Pons (tissue), 1 donor: Measurements from ENCODE around the gene IGFBP2.

Experiments used
- DNase-seq: peaks from one replicate; pipeline ENCODE4 v3.0.0-alpha.2; 2016; ENCODE audit warnings: low spot score

IGFBP2 gene

GRCh38 chr2:216637472-216637871 lies 4.3 kb downstream of the IGFBP2 start:
- DNase-seq, result no peak

GRCh38 chr2:216643986-216644659 lies 10.9 kb downstream of the IGFBP2 start:
- DNase-seq, result no peak

DNA sequence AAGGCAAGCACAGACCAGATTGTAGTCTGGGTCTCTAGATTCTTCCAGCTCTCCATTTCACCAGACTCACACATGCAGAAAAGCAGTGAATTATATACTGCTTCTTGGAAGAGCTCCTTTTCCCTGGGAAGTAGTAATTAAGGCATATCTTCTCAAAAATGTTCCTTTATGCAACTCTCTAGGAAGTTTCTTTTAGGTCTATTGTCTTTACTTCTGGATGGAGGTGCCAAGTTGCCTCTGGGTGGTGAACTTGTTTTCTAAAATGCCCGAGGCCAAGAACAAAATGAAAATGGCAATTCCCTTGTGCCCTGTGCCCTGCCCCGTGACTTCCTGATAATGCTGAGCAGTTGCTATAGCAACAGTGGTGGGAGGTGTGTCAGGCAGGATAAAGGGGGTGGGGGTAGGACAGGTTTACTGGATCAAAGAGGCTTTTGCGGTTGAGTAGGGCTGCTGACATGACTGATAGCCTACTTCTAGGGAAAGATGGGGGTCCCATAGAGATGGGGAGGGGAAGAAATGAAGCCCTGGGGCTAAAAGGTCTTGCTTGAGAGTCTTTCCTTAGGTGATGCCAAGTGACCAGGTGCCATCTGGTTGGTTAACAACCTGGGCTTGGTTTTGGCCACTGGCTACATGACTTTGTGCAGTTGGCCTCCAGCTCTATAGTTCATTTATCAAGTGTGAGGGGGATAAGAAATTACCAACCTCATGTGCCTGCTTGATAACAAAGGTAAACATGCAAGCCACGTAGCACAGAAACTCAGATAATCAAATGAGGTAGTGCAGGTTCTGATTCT lies 11.8 kb downstream of the IGFBP2 start:
- no peak for DNase-seq

DNA sequence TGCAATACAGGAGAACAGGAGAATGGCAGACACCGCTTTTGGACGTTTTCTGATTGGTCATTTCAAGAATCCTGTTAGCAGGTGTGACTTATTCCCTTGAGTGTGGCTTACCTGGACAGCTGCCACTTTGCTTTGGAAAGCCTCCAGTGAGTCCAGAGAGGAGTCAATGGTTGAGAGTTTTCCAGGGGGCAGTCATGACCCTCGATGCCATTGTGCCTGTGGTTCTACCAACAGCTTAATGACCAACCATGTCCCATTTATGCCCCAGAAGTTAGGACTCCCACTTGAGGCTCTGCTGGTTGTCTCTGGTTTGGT lies 12.4 kb downstream of the IGFBP2 start:
- DNase-seq, result no peak

- DNase-seq, result no peak
These were observed 12.9 kb downstream of the IGFBP2 start for GRCh38 chr2:216646116-216646515.

GRCh38 chr2:216648105-216648504 lies 14.9 kb downstream of the IGFBP2 start:
- DNase-seq, result no peak

DNA sequence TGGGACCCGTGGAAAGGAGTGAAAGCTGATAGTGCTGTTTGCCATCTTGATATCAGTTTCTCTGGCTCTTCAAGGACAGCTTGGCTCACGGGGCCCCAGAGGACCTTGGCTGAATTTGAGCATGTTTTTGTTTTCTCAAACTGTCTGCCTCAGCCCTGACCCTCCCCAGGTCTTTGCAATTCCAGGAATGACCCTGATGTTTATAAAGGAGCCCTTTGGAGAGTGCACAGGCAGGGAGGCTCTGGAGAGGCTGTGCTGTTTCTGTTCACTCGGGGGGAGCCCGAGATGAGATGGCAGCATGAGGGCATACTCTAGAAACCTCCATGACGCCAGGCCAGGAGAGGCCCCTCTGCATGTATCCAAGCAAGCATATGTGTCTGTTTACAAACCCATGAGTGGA lies 16.4 kb downstream of the IGFBP2 start:
- DNase-seq, result no peak

DNA sequence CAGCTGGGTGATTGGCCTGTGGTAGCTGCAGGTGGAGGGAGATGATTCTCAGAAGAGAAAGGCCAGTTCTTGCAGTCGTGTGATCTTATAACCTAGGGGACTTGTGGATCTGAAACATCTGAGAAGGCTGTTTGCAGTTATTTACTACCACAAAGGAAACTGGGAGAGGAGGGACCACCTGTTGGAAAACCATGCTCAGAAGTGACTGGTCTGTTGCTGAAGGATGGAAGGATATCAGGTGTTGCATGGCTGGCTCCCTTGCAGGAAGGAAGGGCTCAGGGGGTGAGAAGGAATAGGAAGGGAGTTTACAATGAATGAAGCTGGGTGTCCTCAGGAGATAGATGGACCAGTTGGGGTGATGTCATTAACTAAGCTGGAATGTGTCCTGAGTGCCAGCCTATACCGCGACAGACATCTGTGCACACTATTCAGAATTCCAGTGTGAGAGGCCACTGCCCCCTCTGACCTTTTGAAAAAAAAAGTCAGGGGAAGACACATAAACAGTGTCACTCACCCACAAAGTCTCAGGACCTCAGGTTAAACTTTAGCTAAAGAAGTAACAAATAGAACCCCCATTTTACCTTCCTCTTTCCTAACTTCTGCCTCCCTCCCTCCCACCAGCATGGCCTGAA lies 17.5 kb downstream of the IGFBP2 start:
- DNase-seq, result no peak

- DNase-seq, result no peak
These were observed 18.2 kb downstream of the IGFBP2 start for GRCh38 chr2:216651351-216651881.

- DNase-seq, result no peak
These were observed 19.3 kb downstream of the IGFBP2 start for GRCh38 chr2:216652566-216652965.

DNA sequence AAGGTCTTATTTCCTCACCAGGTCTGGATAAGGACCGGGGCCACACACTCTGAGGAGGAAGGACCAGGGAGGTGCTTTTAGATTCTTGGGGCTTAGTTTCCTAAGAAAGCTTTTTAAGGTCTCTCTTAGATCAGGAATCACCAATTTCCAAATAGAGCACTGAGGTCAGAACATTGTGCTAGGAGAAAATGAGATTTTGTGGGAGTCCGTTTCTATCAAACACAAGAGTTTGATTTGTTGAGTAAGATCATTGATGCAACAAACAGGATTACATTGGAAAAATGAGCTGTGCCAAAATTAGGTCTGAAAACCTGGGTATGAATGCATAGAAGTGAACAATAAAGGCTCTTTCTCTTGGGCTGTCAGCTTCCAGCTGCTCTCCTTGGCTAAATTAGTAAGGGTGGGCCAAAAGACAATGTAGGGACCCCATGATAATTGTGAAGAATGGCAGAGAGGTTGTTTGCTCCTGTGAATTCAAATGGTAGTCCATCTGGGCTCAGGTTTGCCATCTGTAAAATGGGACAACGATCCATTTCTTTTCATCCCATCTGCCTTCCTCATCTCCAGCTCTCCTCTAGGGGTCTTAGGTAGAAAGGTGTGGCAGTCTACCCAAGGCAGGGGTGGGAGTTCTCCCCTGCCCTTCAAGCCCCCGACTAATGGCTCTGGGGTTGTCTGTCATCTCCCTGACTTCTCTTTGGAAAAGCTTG lies 20.0 kb downstream of the IGFBP2 start:
- DNase-seq, result no peak

GRCh38 chr2:216653931-216654365 lies 20.7 kb downstream of the IGFBP2 start:
- DNase-seq, result no peak

DNA sequence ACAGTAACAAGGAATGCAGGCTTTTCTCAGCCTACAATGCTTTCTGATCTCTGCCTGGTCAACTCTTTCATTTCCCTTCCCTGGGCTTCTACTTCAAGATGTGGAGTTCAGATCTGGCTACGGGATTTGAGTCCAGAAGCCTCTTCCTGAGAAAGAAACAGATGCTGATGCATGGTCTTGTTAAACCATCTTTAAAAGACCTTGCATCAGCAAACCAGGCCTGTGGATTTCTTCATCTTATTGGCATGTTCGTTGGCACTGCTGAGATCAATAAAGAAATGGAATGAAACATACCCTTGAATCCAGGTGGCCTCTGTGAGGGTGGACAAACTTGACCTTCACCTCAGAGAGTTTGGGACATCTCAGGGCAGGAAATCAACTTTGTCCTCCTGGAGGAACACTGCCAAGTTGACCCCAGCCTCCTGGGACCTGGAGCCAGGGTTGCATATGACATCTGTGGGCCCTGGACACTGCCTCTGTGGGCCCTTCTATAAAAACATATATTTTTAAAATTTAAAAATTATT lies 21.4 kb downstream of the IGFBP2 start:
- DNase-seq, result no peak

- DNase-seq, result no peak
These were observed 24.1 kb downstream of the IGFBP2 start for GRCh38 chr2:216657086-216657855.

- no peak for DNase-seq
These were observed 24.8 kb downstream of the IGFBP2 start for GRCh38 chr2:216657980-216658379.

GRCh38 chr2:216658757-216659156 lies 25.5 kb downstream of the IGFBP2 start:
- DNase-seq, result no peak

DNA sequence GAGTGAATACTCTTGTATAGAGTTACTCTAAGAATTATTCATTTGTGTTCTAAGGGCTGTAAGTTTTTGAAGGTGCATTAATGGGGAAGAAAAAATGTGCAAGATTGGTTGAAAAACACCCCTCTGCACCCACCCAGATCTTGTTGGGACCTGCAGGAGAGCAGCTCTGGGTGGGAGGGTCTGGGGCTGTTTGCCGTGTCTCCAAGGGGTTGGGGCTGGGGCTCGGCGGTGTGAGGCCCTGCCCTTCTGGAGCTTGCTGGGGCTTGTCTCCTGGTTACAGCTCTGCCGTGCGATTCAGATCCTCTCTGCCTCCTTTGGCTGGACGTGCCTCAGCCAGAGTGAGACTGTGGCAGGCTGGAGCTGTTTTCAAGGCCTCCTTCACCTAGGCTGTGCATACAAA lies 26.1 kb downstream of the IGFBP2 start:
- DNase-seq, result no peak

- DNase-seq, result no peak
These were observed 27.3 kb downstream of the IGFBP2 start for GRCh38 chr2:216660496-216660895.

DNA sequence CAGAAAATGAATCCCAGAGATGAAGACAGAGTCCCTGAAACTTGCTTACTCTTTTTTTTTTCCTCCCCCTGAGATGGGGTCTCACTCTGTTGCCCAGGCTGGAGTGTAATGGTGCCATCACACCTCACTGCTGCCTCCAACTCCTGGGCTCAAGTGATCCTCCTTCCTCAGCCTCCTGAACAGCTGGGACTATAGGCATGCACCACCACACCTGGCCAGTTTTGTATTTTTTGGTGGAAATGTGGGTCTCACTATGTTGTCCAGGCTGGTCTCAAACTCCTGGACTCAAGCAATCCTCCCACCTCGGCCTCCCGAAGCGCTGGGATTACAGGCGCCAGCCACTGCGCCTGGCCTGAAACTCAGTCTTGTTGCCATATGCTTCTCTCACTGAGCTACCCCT lies 27.8 kb downstream of the IGFBP2 start:
- DNase-seq, result no peak

GRCh38 chr2:216661639-216662375 lies 28.6 kb downstream of the IGFBP2 start:
- no peak for DNase-seq

DNA sequence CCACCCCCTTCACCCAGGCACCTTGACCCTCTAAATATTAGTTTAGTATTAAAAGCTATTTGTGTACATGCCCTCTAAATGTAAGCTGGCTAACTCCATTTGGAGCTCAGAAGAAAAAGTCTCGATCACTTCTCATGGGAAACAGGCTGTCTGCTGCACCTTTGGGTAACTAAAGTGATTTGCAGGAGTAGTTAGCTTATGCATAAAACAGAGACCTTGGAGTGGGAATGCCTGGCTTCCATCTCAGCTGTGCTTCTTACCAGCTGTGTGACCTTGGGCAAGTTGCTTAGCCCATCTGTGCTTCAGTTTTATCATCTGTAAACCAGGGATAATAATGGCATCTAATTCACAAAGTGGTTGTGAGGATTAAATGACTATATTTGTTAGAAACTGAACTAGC lies 29.9 kb downstream of the IGFBP2 start:
- DNase-seq, result no peak
